Epithelial cell of proximal tubule (primary cell): ENCODE measurements around the gene BBS2. TPM values are rescaled to one million over a fixed set of nuclear protein-coding genes. Genes with fewer than 3 reads are reported as not detected.
"Not testable (repeated sequence)": the region's sequence is repeated elsewhere in the genome, so short reads cannot be mapped to it uniquely, and the experiment has no call there.

Experiments used
- DNase-seq: peaks from one replicate; pipeline ENCODE4 v3.0.0-alpha.2; 2011; ENCODE audit warnings: low read depth
- H3K4me3 ChIP-seq: 2 replicates; pipeline ENCODE4 v1.5.1; 2011; ENCODE audit warnings: low read depth, mild to moderate bottlenecking, low read length
- total RNA-seq: library from RNA; depleted of rRNA; stranded (reverse); fragments of >200 nt; gene quantifications from 2 replicates; pipeline ENCODE4 v1.2.3, GENCODE V29; 2015
- TF ChIP-seq, protein P1 (sequence below): conservative IDR thresholded peaks from 2 replicates; pipeline ENCODE4 v1.5.1; 2012; ENCODE audit warnings: low read depth, mild to moderate bottlenecking, low read length

The BBS2 gene
- total RNA-seq, 1 donor from 2014 or later = 75.3 TPM

- TF ChIP-seq, protein P1, sequence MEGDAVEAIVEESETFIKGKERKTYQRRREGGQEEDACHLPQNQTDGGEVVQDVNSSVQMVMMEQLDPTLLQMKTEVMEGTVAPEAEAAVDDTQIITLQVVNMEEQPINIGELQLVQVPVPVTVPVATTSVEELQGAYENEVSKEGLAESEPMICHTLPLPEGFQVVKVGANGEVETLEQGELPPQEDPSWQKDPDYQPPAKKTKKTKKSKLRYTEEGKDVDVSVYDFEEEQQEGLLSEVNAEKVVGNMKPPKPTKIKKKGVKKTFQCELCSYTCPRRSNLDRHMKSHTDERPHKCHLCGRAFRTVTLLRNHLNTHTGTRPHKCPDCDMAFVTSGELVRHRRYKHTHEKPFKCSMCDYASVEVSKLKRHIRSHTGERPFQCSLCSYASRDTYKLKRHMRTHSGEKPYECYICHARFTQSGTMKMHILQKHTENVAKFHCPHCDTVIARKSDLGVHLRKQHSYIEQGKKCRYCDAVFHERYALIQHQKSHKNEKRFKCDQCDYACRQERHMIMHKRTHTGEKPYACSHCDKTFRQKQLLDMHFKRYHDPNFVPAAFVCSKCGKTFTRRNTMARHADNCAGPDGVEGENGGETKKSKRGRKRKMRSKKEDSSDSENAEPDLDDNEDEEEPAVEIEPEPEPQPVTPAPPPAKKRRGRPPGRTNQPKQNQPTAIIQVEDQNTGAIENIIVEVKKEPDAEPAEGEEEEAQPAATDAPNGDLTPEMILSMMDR = no peak
Observed at GRCh38 chr16:56512025-56512424, 7.8 kb downstream of the BBS2 start.

GRCh38 chr16:56510544-56510943, 9.3 kb downstream of the BBS2 start:
- no peak overlapping the region for H3K4me3 ChIP-seq
- TF ChIP-seq, protein P1 = no peak
- DNase-seq = no peak

More at GRCh38 chr16:56512025-56512424, 7.8 kb downstream of the BBS2 start:
- H3K4me3 ChIP-seq = no peak overlapping the region
- no peak for DNase-seq

- H3K4me3 ChIP-seq = no peak overlapping the region
- DNase-seq = no peak
- TF ChIP-seq, protein P1 = no peak
Observed at GRCh38 chr16:56506941-56507340, 12.9 kb downstream of the BBS2 start.

DNA sequence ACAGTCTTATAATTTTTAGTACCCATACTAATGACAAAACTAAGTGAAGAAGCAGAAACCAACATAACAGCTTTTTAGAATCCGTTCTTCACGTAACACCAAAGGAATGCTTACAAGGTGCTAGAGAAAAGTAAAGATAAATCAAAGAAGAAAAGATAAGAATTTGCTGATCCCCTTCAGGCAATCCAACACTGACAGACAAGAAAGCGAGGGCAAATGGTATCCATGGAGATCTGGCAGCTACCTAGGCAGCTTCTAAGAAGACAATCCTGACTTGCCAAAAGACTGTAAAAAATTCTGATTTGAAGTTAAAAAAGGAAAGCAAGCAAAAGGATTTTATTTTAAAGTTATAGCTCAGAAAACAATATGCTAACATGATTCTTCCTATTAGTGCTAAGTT, 14.6 kb downstream of the BBS2 start:
- H3K4me3 ChIP-seq = no peak overlapping the region
- no peak for DNase-seq
- TF ChIP-seq, protein P1 = no peak

- no peak overlapping the region for H3K4me3 ChIP-seq
- TF ChIP-seq, protein P1 = no peak
- DNase-seq = no peak
Observed at GRCh38 chr16:56493815-56494214, 26.0 kb downstream of the BBS2 start.

GRCh38 chr16:56493126-56493525, 26.7 kb downstream of the BBS2 start:
- TF ChIP-seq, protein P1 = no peak
- H3K4me3 ChIP-seq = no peak overlapping the region
- no peak for DNase-seq

GRCh38 chr16:56491657-56492261, 28.1 kb downstream of the BBS2 start:
- DNase-seq = no peak
- H3K4me3 ChIP-seq = no peak overlapping the region
- TF ChIP-seq, protein P1 = no peak

- H3K4me3 ChIP-seq, DNase-seq: not testable (repeated sequence)
Observed at GRCh38 chr16:56488868-56489267, 31.0 kb downstream of the BBS2 start.
